ENCODE results near the gene RAI1.

Gene RAI1

GRCh38 chr17:17779015-17779611, 97.9 kb downstream of the RAI1 start:
- no peak for FAIRE-seq
- DNase-seq (ENCODE audit: insufficient read length, low spot score), result no peak

GRCh38 chr17:17780922-17781590, 99.8 kb downstream of the RAI1 start:
- FAIRE-seq, result no peak
- DNase-seq (ENCODE audit: insufficient read length, low spot score), result no peak

- no peak for DNase-seq (ENCODE audit: insufficient read length, low spot score)
- no peak for FAIRE-seq
Observed at GRCh38 chr17:17781591-17782496, 100.6 kb downstream of the RAI1 start.

GRCh38 chr17:17782523-17783115, 101.4 kb downstream of the RAI1 start:
- no peak for FAIRE-seq
- DNase-seq (ENCODE audit: insufficient read length, low spot score), result no peak

- DNase-seq (ENCODE audit: insufficient read length, low spot score), result peak; percentile 59
- no peak for FAIRE-seq
Observed at GRCh38 chr17:17783116-17783824, 102.0 kb downstream of the RAI1 start.

GRCh38 chr17:17783825-17784656, 102.8 kb downstream of the RAI1 start:
- no peak for DNase-seq (ENCODE audit: insufficient read length, low spot score)
- FAIRE-seq, result peak; percentile 62

GRCh38 chr17:17784657-17785267, 103.5 kb downstream of the RAI1 start:
- FAIRE-seq (peak; percentile 39), DNase-seq (ENCODE audit: insufficient read length, low spot score) (no peak)

- FAIRE-seq (no peak), DNase-seq (ENCODE audit: insufficient read length, low spot score) (no peak)
Observed at GRCh38 chr17:17785407-17785806, 104.1 kb downstream of the RAI1 start.

- DNase-seq (ENCODE audit: insufficient read length, low spot score) (no peak), FAIRE-seq (no peak)
Observed at GRCh38 chr17:17786998-17787397, 105.7 kb downstream of the RAI1 start.

GRCh38 chr17:17787568-17787967, 106.3 kb downstream of the RAI1 start:
- no peak for DNase-seq (ENCODE audit: insufficient read length, low spot score)
- FAIRE-seq, result no peak

GRCh38 chr17:17788967-17789366, 107.7 kb downstream of the RAI1 start:
- no peak for FAIRE-seq

GRCh38 chr17:17789410-17789809, 108.2 kb downstream of the RAI1 start:
- DNase-seq (ENCODE audit: insufficient read length, low spot score) (no peak), FAIRE-seq (no peak)

More at GRCh38 chr17:17788967-17789366, 107.7 kb downstream of the RAI1 start:
- DNase-seq (ENCODE audit: insufficient read length, low spot score), result no peak

- no peak for DNase-seq (ENCODE audit: insufficient read length, low spot score)
Observed at GRCh38 chr17:17789828-17790636, 108.8 kb downstream of the RAI1 start.

GRCh38 chr17:17790637-17791464, 109.6 kb downstream of the RAI1 start:
- no peak for DNase-seq (ENCODE audit: insufficient read length, low spot score)
- no peak for FAIRE-seq

More at GRCh38 chr17:17789828-17790636, 108.8 kb downstream of the RAI1 start:
- FAIRE-seq, result no peak

- DNase-seq (ENCODE audit: insufficient read length, low spot score), result no peak
Observed at GRCh38 chr17:17792037-17792550, 110.8 kb downstream of the RAI1 start.

GRCh38 chr17:17792551-17793377, 111.5 kb downstream of the RAI1 start:
- FAIRE-seq (peak; percentile 64), DNase-seq (ENCODE audit: insufficient read length, low spot score) (peak; percentile 79)

More at GRCh38 chr17:17792037-17792550, 110.8 kb downstream of the RAI1 start:
- FAIRE-seq, result no peak

Measured in GM19239 (cell line).